BJ (cell line): ENCODE results near the gene FOXM1. TPM values are rescaled to one million over a fixed set of nuclear protein-coding genes. Genes with fewer than 3 reads are reported as not detected.

Experiments used
- CTCF ChIA-PET: fragments of 350-600 bp; formaldehyde crosslinking; extraction: SDS; loops from one replicate; lab custom pipeline; 2021; ENCODE audit warnings: antibody characterized with exemption, inconsistent platforms; lab: Yijun Ruan, JAX
- POLR2A ChIA-PET: fragments of 300-600 bp; sonication (Branson Sonifier 250); formaldehyde crosslinking; extraction: SDS; loops from one replicate; lab custom pipeline; 2021; ENCODE audit warnings: antibody characterized with exemption; lab: Charles Lee
- DNase-seq: peaks from one replicate; pipeline ENCODE4 v3.0.0-alpha.2; 2011; ENCODE audit warnings: low read depth
- H3K27me3 ChIP-seq: 2 replicates; pipeline ENCODE4 v1.6.0; 2011; ENCODE audit warnings: low read length; ENCODE audit not compliant: control insufficient read depth, insufficient read depth
- H3K36me3 ChIP-seq: 2 replicates; pipeline ENCODE4 v1.5.1; 2011; ENCODE audit warnings: low read length; ENCODE audit not compliant: control insufficient read depth, insufficient read depth
- H3K4me3 ChIP-seq: 2 replicates; pipeline ENCODE4 v1.5.1; 2011; ENCODE audit warnings: low read depth, mild to moderate bottlenecking, control low read depth, low read length
- polyA plus RNA-seq: library from polyadenylated mRNA; depleted of rRNA; stranded (reverse); fragments of >200 nt; gene quantifications from 2 replicates; pipeline ENCODE4 v1.2.3, GENCODE V29; 2011
- TF ChIP-seq, protein P1 (sequence below): IDR thresholded peaks from 2 replicates; pipeline ENCODE4 v1.5.1; 2011; ENCODE audit warnings: low read depth, mild to moderate bottlenecking, control low read depth, inconsistent platforms, low read length, moderate library complexity; ENCODE audit not compliant: insufficient read depth

Gene FOXM1
- polyA plus RNA-seq, 1 experiment = 26.6 TPM

GRCh38 chr12:2820432-2820831 is 56.5 kb downstream of the FOXM1 start:
- no peaks in the 10 kb centered on the region for H3K27me3 ChIP-seq
- TF ChIP-seq, protein P1, sequence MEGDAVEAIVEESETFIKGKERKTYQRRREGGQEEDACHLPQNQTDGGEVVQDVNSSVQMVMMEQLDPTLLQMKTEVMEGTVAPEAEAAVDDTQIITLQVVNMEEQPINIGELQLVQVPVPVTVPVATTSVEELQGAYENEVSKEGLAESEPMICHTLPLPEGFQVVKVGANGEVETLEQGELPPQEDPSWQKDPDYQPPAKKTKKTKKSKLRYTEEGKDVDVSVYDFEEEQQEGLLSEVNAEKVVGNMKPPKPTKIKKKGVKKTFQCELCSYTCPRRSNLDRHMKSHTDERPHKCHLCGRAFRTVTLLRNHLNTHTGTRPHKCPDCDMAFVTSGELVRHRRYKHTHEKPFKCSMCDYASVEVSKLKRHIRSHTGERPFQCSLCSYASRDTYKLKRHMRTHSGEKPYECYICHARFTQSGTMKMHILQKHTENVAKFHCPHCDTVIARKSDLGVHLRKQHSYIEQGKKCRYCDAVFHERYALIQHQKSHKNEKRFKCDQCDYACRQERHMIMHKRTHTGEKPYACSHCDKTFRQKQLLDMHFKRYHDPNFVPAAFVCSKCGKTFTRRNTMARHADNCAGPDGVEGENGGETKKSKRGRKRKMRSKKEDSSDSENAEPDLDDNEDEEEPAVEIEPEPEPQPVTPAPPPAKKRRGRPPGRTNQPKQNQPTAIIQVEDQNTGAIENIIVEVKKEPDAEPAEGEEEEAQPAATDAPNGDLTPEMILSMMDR = no peak
- ChIA-PET CTCF (interaction anchor here (0.9 kb wide), 1 partner anchor 221 kb away, joined by 4 read pairs; no protein-coding TSS in a partner anchor), POLR2A (no interaction called here)
- DNase-seq = no peak
- no peak overlapping the region for H3K4me3 ChIP-seq
- peaks cover 29% of the 10 kb centered on the region for H3K36me3 ChIP-seq

GRCh38 chr12:2819810-2820209 is 57.2 kb downstream of the FOXM1 start:
- H3K4me3 ChIP-seq = no peak overlapping the region
- H3K36me3 ChIP-seq = peaks cover 28% of the 10 kb centered on the region
- no peaks in the 10 kb centered on the region for H3K27me3 ChIP-seq
- TF ChIP-seq, protein P1 = no peak
- POLR2A ChIA-PET = no interaction called here
- CTCF ChIA-PET = interaction anchor here (0.6 to 1.3 kb wide), 2 partner anchors 26 to 160 kb away, joined by 3 read pairs; no protein-coding TSS in a partner anchor
- DNase-seq = no peak

DNA sequence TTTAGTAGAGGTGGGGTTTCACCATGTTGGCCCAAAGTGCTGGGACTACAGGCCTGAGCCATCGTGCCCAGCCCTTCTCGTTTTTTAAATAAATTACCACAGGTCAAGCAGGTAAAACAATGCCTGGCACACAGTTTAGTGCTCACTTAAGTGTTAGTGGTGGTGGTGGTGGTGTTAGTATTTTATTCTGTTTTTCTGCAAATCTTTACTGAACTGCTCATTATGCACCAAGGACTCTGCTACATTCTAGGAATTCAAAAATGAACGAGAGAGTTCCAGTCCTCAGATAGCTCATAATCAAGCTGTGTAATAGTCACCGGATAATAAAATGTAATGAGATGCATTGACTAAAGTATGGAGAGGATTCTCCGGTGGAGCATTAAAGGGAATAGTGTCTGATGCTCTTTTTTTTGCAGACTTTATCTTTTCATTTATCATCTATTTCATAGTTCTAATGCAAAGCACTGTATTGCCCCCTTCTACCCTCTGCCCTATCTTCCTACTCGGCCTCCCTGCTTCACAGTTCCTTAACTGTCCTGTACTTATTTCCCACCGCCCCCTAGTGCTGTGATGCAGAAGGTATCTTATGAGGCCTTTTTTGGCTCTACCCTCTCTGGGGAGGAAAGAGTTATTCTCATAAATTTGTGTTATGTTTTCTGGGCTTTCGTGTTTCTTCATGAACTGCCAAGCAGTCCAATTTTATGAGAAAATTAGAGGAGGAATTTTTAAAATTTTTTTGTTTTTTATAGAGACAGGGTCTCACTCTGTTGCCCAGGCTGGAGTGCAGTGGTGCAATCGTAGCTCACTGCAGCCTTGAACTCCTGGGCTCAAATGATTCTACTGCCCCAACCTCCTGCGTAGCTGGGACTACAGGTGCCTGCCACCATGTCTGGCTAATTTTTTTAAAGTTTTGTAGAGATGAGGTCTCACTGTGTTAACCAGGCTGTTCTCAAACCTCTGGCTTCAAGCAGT is 63.5 kb downstream of the FOXM1 start:
- H3K27me3 ChIP-seq = no peaks in the 10 kb centered on the region
- peaks cover 7% of the 10 kb centered on the region for H3K36me3 ChIP-seq
- no peak for DNase-seq
- CTCF ChIA-PET = interaction anchor here (0.6 to 2.8 kb wide), 16 partner anchors 9 to 1179 kb away, joined by 3 to 17 read pairs (median 4); partner anchors contain the start of gene NRIP2
- peak overlapping the region; percentile 86 for H3K4me3 ChIP-seq
- TF ChIP-seq, protein P1 = peak; percentile 80
- POLR2A ChIA-PET = interaction anchor here (0.5 kb wide), 1 partner anchor 56 kb away, joined by 6 read pairs; no protein-coding TSS in a partner anchor

DNA sequence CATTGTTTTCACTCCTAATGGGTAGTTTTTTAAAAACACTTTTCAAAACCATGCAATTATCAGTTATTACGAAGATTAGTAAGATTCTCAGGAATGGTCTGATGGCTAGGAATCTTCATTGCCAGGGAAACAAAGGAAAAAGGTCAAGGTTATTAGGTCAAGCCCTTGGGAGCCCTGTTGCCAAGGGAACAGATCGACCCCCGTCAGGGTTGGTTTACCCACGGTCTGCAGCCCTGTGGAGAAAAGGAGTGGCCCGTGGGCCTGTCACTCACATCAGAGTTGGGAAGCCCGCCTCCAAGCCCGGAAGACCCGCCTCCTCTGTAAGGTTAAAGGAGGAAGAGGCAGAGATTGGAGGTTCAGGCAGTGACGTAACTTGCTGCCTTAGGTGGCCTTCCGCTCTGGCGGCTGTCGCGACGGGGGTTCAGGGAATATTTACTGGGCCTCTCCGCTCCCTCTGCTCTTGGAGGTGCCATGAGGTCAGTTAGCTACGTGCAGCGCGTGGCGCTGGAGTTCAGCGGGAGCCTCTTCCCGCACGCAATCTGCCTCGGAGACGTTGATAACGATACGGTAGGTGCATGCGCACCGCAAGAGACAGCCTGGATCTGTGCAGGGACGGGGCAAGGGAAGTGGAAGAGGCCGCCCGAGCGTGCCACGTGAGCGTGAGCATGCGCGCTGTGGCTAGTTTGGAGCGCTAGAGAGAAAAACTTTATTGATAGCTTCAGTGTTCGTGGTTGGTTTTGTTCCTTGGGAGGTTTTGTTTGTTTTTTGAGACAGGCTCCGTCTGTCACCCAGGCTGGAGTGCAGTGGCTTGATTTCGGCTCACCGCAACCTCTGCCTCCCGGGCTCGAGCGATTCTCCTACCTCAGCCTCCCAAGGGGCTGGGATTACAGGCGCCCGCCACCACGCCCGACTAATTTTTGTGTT is 64.4 kb downstream of the FOXM1 start, which contains the start of gene ITFG2:
Gene ITFG2, plus strand, starts transcription at position 379 of the 924 bp plus-strand sequence. Its CDS starts 93 bp downstream, at position 472.
- peak within 1 kb of the TSS; percentile 86 for H3K4me3 ChIP-seq
- H3K27me3 ChIP-seq = no peaks in the 10 kb centered on the region
- no peaks in the 10 kb centered on the region; the same call in 1 of the 2 replicates for H3K36me3 ChIP-seq
- peak; percentile 90 for DNase-seq
- TF ChIP-seq, protein P1 = no peak
- ChIA-PET POLR2A (interaction anchor here (0.5 to 0.6 kb wide), 2 partner anchors 13 to 57 kb away, joined by 3 to 6 read pairs; no protein-coding TSS in a partner anchor), CTCF (interaction anchor here (0.6 to 2.8 kb wide), 8 partner anchors 10 to 1178 kb away, joined by 3 to 17 read pairs (median 5); no protein-coding TSS in a partner anchor)
